OCI-LY1 (cell line): Measurements from ENCODE around the gene FNTB.

Source experiments
- H2AFZ ChIP-seq: fragments of 200-600 bp; sonication (generic), shearing (Covaris generic); 2 replicates; pipeline ENCODE4 v1.6.0; 2014; ENCODE audit warnings: antibody characterized with exemption, mild to moderate bottlenecking, low read length
- H3F3A ChIP-seq: fragments of 200-600 bp; sonication (generic), shearing (Covaris generic); 2 replicates; pipeline ENCODE4 v1.6.0; 2014; ENCODE audit warnings: mild to moderate bottlenecking, antibody characterized with exemption, low read length, moderate library complexity; ENCODE audit not compliant: insufficient read depth
- H3K27ac ChIP-seq: fragments of 200-600 bp; sonication (generic); 2 replicates; pipeline ENCODE4 v1.5.1; 2014; ENCODE audit warnings: low read length, mixed run types, mild to moderate bottlenecking, low read depth; ENCODE audit not compliant: poor library complexity, severe bottlenecking
- H3K27me3 ChIP-seq: fragments of 200-600 bp; sonication (generic); 2 replicates; pipeline ENCODE4 v1.6.0; 2014; ENCODE audit warnings: antibody characterized with exemption, mild to moderate bottlenecking, low read length, moderate library complexity; ENCODE audit not compliant: insufficient read depth
- H3K36me3 ChIP-seq: fragments of 200-600 bp; sonication (generic); 2 replicates; pipeline ENCODE4 v1.6.1; 2014; ENCODE audit warnings: mild to moderate bottlenecking, antibody characterized with exemption, low read length, moderate library complexity, mixed read lengths; ENCODE audit not compliant: insufficient read depth
- H3K4me1 ChIP-seq: fragments of 200-600 bp; sonication (generic); 2 replicates; pipeline ENCODE4 v1.5.1; 2014; ENCODE audit warnings: mild to moderate bottlenecking, low read length, moderate library complexity; ENCODE audit not compliant: insufficient read depth, severe bottlenecking
- H3K4me2 ChIP-seq: fragments of 200-600 bp; sonication (generic), shearing (Covaris generic); 2 replicates; pipeline ENCODE4 v1.6.1; 2014; ENCODE audit warnings: low read length
- H3K4me3 ChIP-seq: fragments of 200-600 bp; sonication (generic); 2 replicates; pipeline ENCODE4 v1.5.1; 2014; ENCODE audit warnings: low read length, low read depth, mild to moderate bottlenecking, mixed read lengths; ENCODE audit not compliant: poor library complexity, severe bottlenecking
- H3K79me2 ChIP-seq: fragments of 200-600 bp; shearing (Covaris generic); 2 replicates; pipeline ENCODE4 v1.6.1; 2016; ENCODE audit warnings: mixed run types, low read length, mixed read lengths; ENCODE audit not compliant: insufficient read depth
- H3K9ac ChIP-seq: fragments of 200-600 bp; sonication (generic), shearing (Covaris generic); 2 replicates; pipeline ENCODE4 v1.6.1; 2014; ENCODE audit warnings: mild to moderate bottlenecking, low read length, mixed read lengths
- H3K9me2 ChIP-seq: fragments of 200-600 bp; sonication (generic), shearing (Covaris generic); 2 replicates; pipeline ENCODE4 v1.6.1; 2014; ENCODE audit warnings: low read depth, mild to moderate bottlenecking, low read length, mixed read lengths
- H3K9me3 ChIP-seq: fragments of 200-600 bp; shearing (Covaris generic); 2 replicates; pipeline ENCODE4 v1.6.1; 2014; ENCODE audit warnings: low read length, mixed read lengths
- H4K20me1 ChIP-seq: fragments of 200-600 bp; sonication (generic), shearing (Covaris generic); 2 replicates; pipeline ENCODE4 v1.6.0; 2016; ENCODE audit warnings: mild to moderate bottlenecking, low read length; ENCODE audit not compliant: insufficient read depth
- CTCF ChIP-seq: fragments of 200-600 bp; sonication (generic), shearing (Covaris generic); IDR thresholded peaks from 2 replicates; pipeline ENCODE4 v1.5.1; 2017; ENCODE audit warnings: mild to moderate bottlenecking, antibody characterized with exemption, low read length, moderate library complexity, mixed read lengths
- EZH2 ChIP-seq: fragments of 200-600 bp; sonication (generic), shearing (Covaris generic); IDR thresholded peaks from 2 replicates; pipeline ENCODE4 v1.8.0; 2017; ENCODE audit warnings: borderline replicate concordance, mixed run types, mild to moderate bottlenecking, antibody characterized with exemption, low read length, moderate library complexity, mixed read lengths

Gene FNTB

GRCh38 chr14:64958743-64959142, 28.0 kb upstream of the FNTB start:
- H3K79me2 ChIP-seq = no peaks in the 10 kb centered on the region
- no peaks in the 10 kb centered on the region for H3K9me2 ChIP-seq
- H3K9ac ChIP-seq = no peak overlapping the region
- no peaks in the 10 kb centered on the region for H3K4me1 ChIP-seq
- TF ChIP-seq CTCF (no peak), EZH2 (no peak)
- H2AFZ ChIP-seq = no peak overlapping the region
- no peaks in the 10 kb centered on the region for H3K36me3 ChIP-seq
- no peak overlapping the region for H3K4me3 ChIP-seq
- no peaks in the 10 kb centered on the region for H3K9me3 ChIP-seq
- no peak overlapping the region for H3K27ac ChIP-seq
- H3F3A ChIP-seq = no peaks in the 10 kb centered on the region
- no peaks in the 10 kb centered on the region for H3K27me3 ChIP-seq
- no peaks in the 10 kb centered on the region for H4K20me1 ChIP-seq
- H3K4me2 ChIP-seq = no peak overlapping the region

- H3K27me3 ChIP-seq = no peaks in the 10 kb centered on the region
- H3K4me1 ChIP-seq = no peaks in the 10 kb centered on the region
- H3K9me3 ChIP-seq = no peaks in the 10 kb centered on the region
- H2AFZ ChIP-seq = no peak overlapping the region
- H3K9me2 ChIP-seq = no peaks in the 10 kb centered on the region
- no peaks in the 10 kb centered on the region for H3K36me3 ChIP-seq
- no peaks in the 10 kb centered on the region for H3F3A ChIP-seq
- no peaks in the 10 kb centered on the region for H4K20me1 ChIP-seq
- no peaks in the 10 kb centered on the region for H3K79me2 ChIP-seq
- no peak overlapping the region for H3K9ac ChIP-seq
- H3K4me3 ChIP-seq = no peak overlapping the region
- H3K27ac ChIP-seq = no peak overlapping the region
- H3K4me2 ChIP-seq = no peak overlapping the region
- peak; percentile 19; the same call in 1 of the 2 replicates for TF ChIP-seq CTCF
- no peak for TF ChIP-seq EZH2
Observed at GRCh38 chr14:64960762-64961276, 25.9 kb upstream of the FNTB start.

- no peak overlapping the region for H3K27ac ChIP-seq
- H3K79me2 ChIP-seq = no peaks in the 10 kb centered on the region
- no peaks in the 10 kb centered on the region for H3K27me3 ChIP-seq
- no peaks in the 10 kb centered on the region for H3K9me3 ChIP-seq
- no peaks in the 10 kb centered on the region for H3K36me3 ChIP-seq
- H2AFZ ChIP-seq = no peak overlapping the region
- H3K9ac ChIP-seq = no peak overlapping the region
- H3K4me1 ChIP-seq = no peaks in the 10 kb centered on the region
- TF ChIP-seq CTCF (no peak), EZH2 (no peak)
- no peaks in the 10 kb centered on the region for H4K20me1 ChIP-seq
- H3K4me2 ChIP-seq = no peak overlapping the region
- no peaks in the 10 kb centered on the region for H3F3A ChIP-seq
- H3K9me2 ChIP-seq = no peaks in the 10 kb centered on the region
- no peak overlapping the region for H3K4me3 ChIP-seq
Observed at GRCh38 chr14:64963611-64964010, 23.1 kb upstream of the FNTB start.
